WTC11 (cell line): ENCODE results near the gene HIP1R. TPM values are rescaled to one million over a fixed set of nuclear protein-coding genes. Genes with fewer than 3 reads are reported as not detected.

ENCODE experiments used
- ATAC-seq: fragments of 200-7000 bp; cut with Tn5 transposase; 2 replicates; pipeline ENCODE4 v1.10.0; 2021; ENCODE audit warnings: mild to moderate bottlenecking, moderate library complexity
- CTCF ChIA-PET: fragments of 300-600 bp; sonication (Branson Sonifier 250); formaldehyde crosslinking; loops from one replicate; lab custom pipeline; 2021; ENCODE audit warnings: antibody characterized with exemption; lab: Charles Lee
- POLR2A ChIA-PET: fragments of 350-600 bp; sonication (Branson Sonifier 250); formaldehyde crosslinking; loops from one replicate; lab custom pipeline; 2021; ENCODE audit warnings: antibody characterized with exemption; lab: Charles Lee
- DNase-seq: peaks from one replicate; pipeline ENCODE4 v3.0.0; 2021; ENCODE audit warnings: low spot score
- H3K27ac Mint-ChIP-seq: 2 replicates; pipeline ENCODE4 v1.8.0; 2021; ENCODE audit warnings: mixed read lengths
- H3K27me3 Mint-ChIP-seq: 2 replicates; pipeline ENCODE4 v1.8.0; 2021; ENCODE audit warnings: low read depth, mild to moderate bottlenecking, moderate library complexity, mixed read lengths
- H3K36me3 Mint-ChIP-seq: 2 replicates; pipeline ENCODE4 v1.8.0; 2021; ENCODE audit warnings: mixed read lengths
- H3K4me1 Mint-ChIP-seq: 2 replicates; pipeline ENCODE4 v1.8.0; 2022; ENCODE audit warnings: mixed read lengths
- H3K4me3 Mint-ChIP-seq: 2 replicates; pipeline ENCODE4 v1.8.0; 2021; ENCODE audit warnings: mild to moderate bottlenecking, moderate library complexity, mixed read lengths
- H3K9me3 Mint-ChIP-seq: 2 replicates; pipeline ENCODE4 v1.8.0; 2021; ENCODE audit warnings: mixed read lengths
- CREB1 ChIP-seq: sonication (generic); formaldehyde crosslinking; IDR thresholded peaks from 2 replicates; pipeline ENCODE4 v1.8.0; 2023; ENCODE audit warnings: mild to moderate bottlenecking, missing genetic modification reagents
- FOXK1 ChIP-seq: sonication (generic); formaldehyde crosslinking; IDR thresholded peaks from 2 replicates; pipeline ENCODE4 v1.8.0; 2022; ENCODE audit warnings: mild to moderate bottlenecking, moderate library complexity, missing genetic modification reagents
- JAZF1 ChIP-seq: fragments of 250-450 bp; sonication (Bioruptor Pico); IDR thresholded peaks from 2 replicates; pipeline ENCODE4 v1.9.0; 2021; ENCODE audit warnings: moderate library complexity, mild to moderate bottlenecking, inconsistent platforms
- MYBL2 ChIP-seq: sonication (generic); formaldehyde crosslinking; IDR thresholded peaks from 2 replicates; pipeline ENCODE4 v1.8.1; 2023; ENCODE audit warnings: mild to moderate bottlenecking, moderate library complexity, missing genetic modification reagents
- OVOL2 ChIP-seq: fragments of 250-450 bp; sonication (Bioruptor Pico); IDR thresholded peaks from 2 replicates; pipeline ENCODE4 v1.9.0; 2021; ENCODE audit warnings: mild to moderate bottlenecking, borderline replicate concordance
- PRRX2 ChIP-seq: fragments of 250-450 bp; sonication (Bioruptor Pico); IDR thresholded peaks from 2 replicates; pipeline ENCODE4 v1.8.0; 2021; ENCODE audit warnings: mild to moderate bottlenecking
- TEAD1 ChIP-seq: sonication (generic); formaldehyde crosslinking; IDR thresholded peaks from 2 replicates; pipeline ENCODE4 v1.8.0; 2022; ENCODE audit warnings: mild to moderate bottlenecking, missing genetic modification reagents
- ZNF121 ChIP-seq: sonication (generic); formaldehyde crosslinking; IDR thresholded peaks from 2 replicates; pipeline ENCODE4 v1.8.0; 2023; ENCODE audit warnings: missing genetic modification reagents
- ZNF219 ChIP-seq: sonication (generic); formaldehyde crosslinking; IDR thresholded peaks from 2 replicates; pipeline ENCODE4 v1.8.0; 2023; ENCODE audit warnings: missing genetic modification reagents, mild to moderate bottlenecking, borderline replicate concordance
- ZNF263 ChIP-seq: sonication (generic); formaldehyde crosslinking; IDR thresholded peaks from 2 replicates; pipeline ENCODE4 v1.8.1; 2022; ENCODE audit warnings: low read depth, mild to moderate bottlenecking, moderate library complexity, missing genetic modification reagents
- total RNA-seq: library from RNA; stranded (reverse); gene quantifications from 3 replicates; pipeline ENCODE4 v1.2.3, GENCODE V29; 2021
- TF ChIP-seq, protein P1 (sequence below): sonication (generic); formaldehyde crosslinking; conservative IDR thresholded peaks from 2 replicates; pipeline ENCODE4 v1.8.1; 2022; ENCODE audit warnings: mild to moderate bottlenecking, missing genetic modification reagents
- TF ChIP-seq, protein P2 (sequence below): fragments of 250-450 bp; sonication (Bioruptor Pico); IDR thresholded peaks from 2 replicates; pipeline ENCODE4 v1.8.0; 2021; ENCODE audit warnings: mild to moderate bottlenecking
- TF ChIP-seq, protein P3 (sequence below): sonication (generic); formaldehyde crosslinking; IDR thresholded peaks from 2 replicates; pipeline ENCODE4 v1.8.0; 2022; ENCODE audit warnings: mild to moderate bottlenecking, missing genetic modification reagents
- TF ChIP-seq, protein P4 (sequence below): sonication (generic); formaldehyde crosslinking; IDR thresholded peaks from 2 replicates; pipeline ENCODE4 v1.8.1; 2023; ENCODE audit warnings: mild to moderate bottlenecking, missing genetic modification reagents
- TF ChIP-seq, protein P5 (sequence below): sonication (generic); formaldehyde crosslinking; IDR thresholded peaks from 2 replicates; pipeline ENCODE4 v1.8.1; 2023; ENCODE audit warnings: mild to moderate bottlenecking, missing genetic modification reagents
- TF ChIP-seq, protein P6 (sequence below): fragments of 250-450 bp; sonication (Bioruptor Pico); IDR thresholded peaks from 2 replicates; pipeline ENCODE4 v1.9.0; 2021; ENCODE audit warnings: mild to moderate bottlenecking
- TF ChIP-seq, protein P7 (sequence below): sonication (generic); formaldehyde crosslinking; IDR thresholded peaks from 2 replicates; pipeline ENCODE4 v1.8.0; 2022; ENCODE audit warnings: mild to moderate bottlenecking, missing genetic modification reagents
- TF ChIP-seq, protein P8 (sequence below): sonication (generic); formaldehyde crosslinking; IDR thresholded peaks from 2 replicates; pipeline ENCODE4 v1.8.1; 2023; ENCODE audit warnings: mild to moderate bottlenecking, missing genetic modification reagents, moderate library complexity

HIP1R gene
- total RNA-seq, 1 experiment from 2014 or later, result 45.2 TPM

DNA sequence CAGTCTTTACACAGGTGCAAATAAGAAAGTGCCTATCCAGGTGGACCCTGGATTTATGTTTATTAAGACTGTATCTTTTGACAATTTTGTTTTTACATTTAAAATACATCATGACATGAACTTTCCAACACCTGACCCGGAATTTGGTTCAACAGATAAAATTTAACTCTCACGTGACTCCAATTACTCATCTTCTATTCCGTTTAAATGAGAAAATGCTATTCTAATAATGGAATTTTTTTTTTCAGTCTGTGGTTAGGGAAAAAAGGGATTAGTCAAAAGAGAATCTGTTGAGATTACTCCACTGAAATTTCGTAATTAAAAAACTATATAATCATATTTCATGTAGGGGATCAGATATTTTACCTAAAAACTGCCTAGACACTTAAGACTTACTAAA lies 49.6 kb downstream of the HIP1R start:
- H3K4me1 Mint-ChIP-seq, result peaks cover 42% of the 10 kb centered on the region
- no peaks in the 10 kb centered on the region for H3K9me3 Mint-ChIP-seq
- DNase-seq (no peak), ATAC-seq (no peak)
- no peak overlapping the region for H3K27ac Mint-ChIP-seq
- ChIA-PET CTCF (no interaction called here), POLR2A (no interaction called here)
- H3K36me3 Mint-ChIP-seq, result no peaks in the 10 kb centered on the region
- TF ChIP-seq OVOL2 (CRISPR knock-in tag) (no peak), JAZF1 (CRISPR knock-in tag) (no peak), ZNF263 (no peak), FOXK1 (CRISPR knock-in tag) (no peak), ZNF121 (no peak), MYBL2 (no peak), TEAD1 (no peak), CREB1 (CRISPR knock-in tag) (no peak), PRRX2 (CRISPR knock-in tag) (no peak)
- TF ChIP-seq, protein P1, sequence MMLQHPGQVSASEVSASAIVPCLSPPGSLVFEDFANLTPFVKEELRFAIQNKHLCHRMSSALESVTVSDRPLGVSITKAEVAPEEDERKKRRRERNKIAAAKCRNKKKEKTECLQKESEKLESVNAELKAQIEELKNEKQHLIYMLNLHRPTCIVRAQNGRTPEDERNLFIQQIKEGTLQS, result no peak
- TF ChIP-seq, protein P2, sequence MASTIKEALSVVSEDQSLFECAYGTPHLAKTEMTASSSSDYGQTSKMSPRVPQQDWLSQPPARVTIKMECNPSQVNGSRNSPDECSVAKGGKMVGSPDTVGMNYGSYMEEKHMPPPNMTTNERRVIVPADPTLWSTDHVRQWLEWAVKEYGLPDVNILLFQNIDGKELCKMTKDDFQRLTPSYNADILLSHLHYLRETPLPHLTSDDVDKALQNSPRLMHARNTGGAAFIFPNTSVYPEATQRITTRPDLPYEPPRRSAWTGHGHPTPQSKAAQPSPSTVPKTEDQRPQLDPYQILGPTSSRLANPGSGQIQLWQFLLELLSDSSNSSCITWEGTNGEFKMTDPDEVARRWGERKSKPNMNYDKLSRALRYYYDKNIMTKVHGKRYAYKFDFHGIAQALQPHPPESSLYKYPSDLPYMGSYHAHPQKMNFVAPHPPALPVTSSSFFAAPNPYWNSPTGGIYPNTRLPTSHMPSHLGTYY, result no peak
- TF ChIP-seq, protein P3, sequence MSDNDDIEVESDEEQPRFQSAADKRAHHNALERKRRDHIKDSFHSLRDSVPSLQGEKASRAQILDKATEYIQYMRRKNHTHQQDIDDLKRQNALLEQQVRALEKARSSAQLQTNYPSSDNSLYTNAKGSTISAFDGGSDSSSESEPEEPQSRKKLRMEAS (CRISPR knock-in tag), result no peak
- TF ChIP-seq, protein P4, sequence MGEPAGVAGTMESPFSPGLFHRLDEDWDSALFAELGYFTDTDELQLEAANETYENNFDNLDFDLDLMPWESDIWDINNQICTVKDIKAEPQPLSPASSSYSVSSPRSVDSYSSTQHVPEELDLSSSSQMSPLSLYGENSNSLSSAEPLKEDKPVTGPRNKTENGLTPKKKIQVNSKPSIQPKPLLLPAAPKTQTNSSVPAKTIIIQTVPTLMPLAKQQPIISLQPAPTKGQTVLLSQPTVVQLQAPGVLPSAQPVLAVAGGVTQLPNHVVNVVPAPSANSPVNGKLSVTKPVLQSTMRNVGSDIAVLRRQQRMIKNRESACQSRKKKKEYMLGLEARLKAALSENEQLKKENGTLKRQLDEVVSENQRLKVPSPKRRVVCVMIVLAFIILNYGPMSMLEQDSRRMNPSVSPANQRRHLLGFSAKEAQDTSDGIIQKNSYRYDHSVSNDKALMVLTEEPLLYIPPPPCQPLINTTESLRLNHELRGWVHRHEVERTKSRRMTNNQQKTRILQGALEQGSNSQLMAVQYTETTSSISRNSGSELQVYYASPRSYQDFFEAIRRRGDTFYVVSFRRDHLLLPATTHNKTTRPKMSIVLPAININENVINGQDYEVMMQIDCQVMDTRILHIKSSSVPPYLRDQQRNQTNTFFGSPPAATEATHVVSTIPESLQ (CRISPR knock-in tag), result no peak
- TF ChIP-seq, protein P5, sequence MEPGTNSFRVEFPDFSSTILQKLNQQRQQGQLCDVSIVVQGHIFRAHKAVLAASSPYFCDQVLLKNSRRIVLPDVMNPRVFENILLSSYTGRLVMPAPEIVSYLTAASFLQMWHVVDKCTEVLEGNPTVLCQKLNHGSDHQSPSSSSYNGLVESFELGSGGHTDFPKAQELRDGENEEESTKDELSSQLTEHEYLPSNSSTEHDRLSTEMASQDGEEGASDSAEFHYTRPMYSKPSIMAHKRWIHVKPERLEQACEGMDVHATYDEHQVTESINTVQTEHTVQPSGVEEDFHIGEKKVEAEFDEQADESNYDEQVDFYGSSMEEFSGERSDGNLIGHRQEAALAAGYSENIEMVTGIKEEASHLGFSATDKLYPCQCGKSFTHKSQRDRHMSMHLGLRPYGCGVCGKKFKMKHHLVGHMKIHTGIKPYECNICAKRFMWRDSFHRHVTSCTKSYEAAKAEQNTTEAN, result no peak
- TF ChIP-seq, protein P6, sequence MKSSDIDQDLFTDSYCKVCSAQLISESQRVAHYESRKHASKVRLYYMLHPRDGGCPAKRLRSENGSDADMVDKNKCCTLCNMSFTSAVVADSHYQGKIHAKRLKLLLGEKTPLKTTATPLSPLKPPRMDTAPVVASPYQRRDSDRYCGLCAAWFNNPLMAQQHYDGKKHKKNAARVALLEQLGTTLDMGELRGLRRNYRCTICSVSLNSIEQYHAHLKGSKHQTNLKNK (CRISPR knock-in tag), result no peak
- H3K4me3 Mint-ChIP-seq, result no peak overlapping the region
- peaks cover 93% of the 10 kb centered on the region for H3K27me3 Mint-ChIP-seq

DNA sequence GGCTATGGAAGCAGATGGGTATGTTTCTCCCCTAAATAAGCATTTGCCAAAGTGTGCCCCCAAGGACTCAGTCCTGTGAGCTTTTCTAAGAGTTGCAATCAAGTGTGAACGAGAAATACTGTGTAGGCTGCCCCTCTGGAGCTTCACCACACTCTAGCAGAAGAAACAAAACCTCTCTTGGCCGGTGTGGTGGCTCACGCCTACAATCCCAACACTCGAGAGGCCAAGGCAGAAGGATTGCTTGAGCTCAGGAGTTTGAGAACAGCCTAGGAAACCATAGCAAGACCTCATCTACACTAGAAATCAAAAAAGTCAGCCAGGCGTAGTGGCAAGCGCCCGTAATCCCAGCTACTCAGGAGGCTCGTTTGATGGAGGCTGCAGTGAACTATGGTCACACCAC lies 50.9 kb downstream of the HIP1R start:
- CTCF ChIA-PET, result interaction anchor here (1.5 kb wide), 1 partner anchor 19 kb away, joined by 4 read pairs; no protein-coding TSS in a partner anchor
- POLR2A ChIA-PET, result no interaction called here
- peaks cover 87% of the 10 kb centered on the region for H3K27me3 Mint-ChIP-seq
- H3K36me3 Mint-ChIP-seq, result no peaks in the 10 kb centered on the region
- H3K9me3 Mint-ChIP-seq, result no peaks in the 10 kb centered on the region
- H3K27ac Mint-ChIP-seq, result no peak overlapping the region
- no peak overlapping the region for H3K4me3 Mint-ChIP-seq
- no peak for ATAC-seq
- peaks cover 40% of the 10 kb centered on the region for H3K4me1 Mint-ChIP-seq
- DNase-seq, result no peak
- no peak for TF ChIP-seq ZNF219 (CRISPR knock-in tag)
- TF ChIP-seq, protein P7, sequence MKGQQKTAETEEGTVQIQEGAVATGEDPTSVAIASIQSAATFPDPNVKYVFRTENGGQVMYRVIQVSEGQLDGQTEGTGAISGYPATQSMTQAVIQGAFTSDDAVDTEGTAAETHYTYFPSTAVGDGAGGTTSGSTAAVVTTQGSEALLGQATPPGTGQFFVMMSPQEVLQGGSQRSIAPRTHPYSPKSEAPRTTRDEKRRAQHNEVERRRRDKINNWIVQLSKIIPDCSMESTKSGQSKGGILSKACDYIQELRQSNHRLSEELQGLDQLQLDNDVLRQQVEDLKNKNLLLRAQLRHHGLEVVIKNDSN (CRISPR knock-in tag), result no peak
- TF ChIP-seq, protein P8, sequence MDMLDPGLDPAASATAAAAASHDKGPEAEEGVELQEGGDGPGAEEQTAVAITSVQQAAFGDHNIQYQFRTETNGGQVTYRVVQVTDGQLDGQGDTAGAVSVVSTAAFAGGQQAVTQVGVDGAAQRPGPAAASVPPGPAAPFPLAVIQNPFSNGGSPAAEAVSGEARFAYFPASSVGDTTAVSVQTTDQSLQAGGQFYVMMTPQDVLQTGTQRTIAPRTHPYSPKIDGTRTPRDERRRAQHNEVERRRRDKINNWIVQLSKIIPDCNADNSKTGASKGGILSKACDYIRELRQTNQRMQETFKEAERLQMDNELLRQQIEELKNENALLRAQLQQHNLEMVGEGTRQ (CRISPR knock-in tag), result no peak
